Measurements from ENCODE around the gene COPB1. TPM values are rescaled to one million over a fixed set of nuclear protein-coding genes. Genes with fewer than 3 reads are reported as not detected.

Gene COPB1
- total and polyA plus RNA-seq, 2 of the 13 experiments (the other 11 are each of a cell fraction or from before 2014, with no cell fraction given) = 114 to 195 TPM

- peak; percentile 76; the same call in 1 of the 2 replicates for TF ChIP-seq YEATS2 (CRISPR knock-in tag; IDR thresholded peaks at IDR 0.05; ENCODE audit: borderline replicate concordance)
- no peak for TF ChIP-seq FOXA1 (IDR thresholded peaks at IDR 0.05)
- no peak for TF ChIP-seq FOXA1 (CRISPR knock-in tag; IDR thresholded peaks at IDR 0.05)
- no peak for TF ChIP-seq BHLHE40 (IDR thresholded peaks at IDR 0.05; ENCODE audit: low read length)
- TF ChIP-seq NR3C1 (CRISPR knock-in tag; IDR thresholded peaks at IDR 0.05) = no peak
- no peak for TF ChIP-seq ZNF782 (CRISPR knock-in tag; IDR thresholded peaks at IDR 0.05; ENCODE audit: borderline replicate concordance)
- no peak for TF ChIP-seq PRMT3 (CRISPR knock-in tag; IDR thresholded peaks at IDR 0.05; ENCODE audit: borderline replicate concordance, low read depth)
- 0 out of 2 replicates have a peak, but pooled peaks have one; percentile 11 for TF ChIP-seq MLXIP (CRISPR knock-in tag; IDR thresholded peaks at IDR 0.05; ENCODE audit: borderline replicate concordance)
- TF ChIP-seq ZNF260 (CRISPR knock-in tag; IDR thresholded peaks at IDR 0.05; ENCODE audit: borderline replicate concordance, low read depth) = no peak
- TF ChIP-seq ZNF724P (CRISPR knock-in tag; IDR thresholded peaks at IDR 0.05; ENCODE audit: borderline replicate concordance) = no peak
- 0 out of 2 replicates have a peak, but pooled peaks have one; percentile 10 for TF ChIP-seq ZNF646 (CRISPR knock-in tag; IDR thresholded peaks at IDR 0.05)
- TF ChIP-seq ETV5 (CRISPR knock-in tag; IDR thresholded peaks at IDR 0.05; ENCODE audit: borderline replicate concordance) = peak; percentile 93
- no peak for TF ChIP-seq PAWR (CRISPR knock-in tag; IDR thresholded peaks at IDR 0.05; ENCODE audit: borderline replicate concordance)
- 0 out of 2 replicates have a peak, but pooled peaks have one; percentile 20 for TF ChIP-seq PRDM10 (CRISPR knock-in tag; IDR thresholded peaks at IDR 0.05; ENCODE audit: low read depth)
Measured at GRCh38 chr11:14499560-14500180, at the start of gene COPB1 (continued).
